ENCODE results near the gene FOXJ3.

The FOXJ3 gene

DNA sequence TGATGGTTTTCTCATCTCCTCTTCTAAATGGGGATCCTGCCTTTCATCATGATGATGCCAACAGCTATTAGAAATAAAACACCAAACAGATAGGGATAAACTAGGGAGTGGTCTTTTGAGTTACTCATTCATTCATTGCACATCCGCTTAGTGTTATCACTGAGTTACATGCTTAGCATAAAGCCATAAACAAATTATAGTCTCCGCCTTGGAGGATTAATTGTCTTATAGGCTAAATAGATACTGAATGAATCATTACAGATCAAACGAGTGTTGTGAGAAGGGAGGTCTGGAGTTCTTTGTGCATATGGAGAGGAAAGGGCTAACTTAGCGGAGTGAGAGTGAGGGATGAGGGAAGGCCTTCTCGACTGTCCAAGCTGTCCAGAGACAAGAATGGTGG is 201.6 kb downstream of the FOXJ3 start:
- Histone ChIP-seq H4K20me1 (ENCODE audit: low read depth, low read length) (no peaks in the 10 kb centered on the region), H3K9ac (ENCODE audit: low read length) (no peak overlapping the region), H3K79me2 (ENCODE audit: insufficient read depth, low read length) (no peaks in the 10 kb centered on the region), H3K4me2 (ENCODE audit: low read depth, low read length, poor library complexity, severe bottlenecking) (no peak overlapping the region), H2AFZ (ENCODE audit: low read depth, low read length, severe bottlenecking) (no peak overlapping the region), H3K27me3 (ENCODE audit: low read length) (no peaks in the 10 kb centered on the region), H3F3A (ENCODE audit: insufficient read depth) (no peaks in the 10 kb centered on the region), H3K27ac (ENCODE audit: low read depth, low read length) (no peak overlapping the region), H3K4me3 (ENCODE audit: insufficient read depth, low read length, poor library complexity, severe bottlenecking) (no peak overlapping the region), H3K9me3 (ENCODE audit: insufficient read depth, low read length) (no peaks in the 10 kb centered on the region), H3K9me2 (replicated peaks; ENCODE audit: insufficient read depth, low read length) (no peaks in the 10 kb centered on the region), H3K36me3 (ENCODE audit: low read length) (no peaks in the 10 kb centered on the region)
- TF ChIP-seq, protein P1, sequence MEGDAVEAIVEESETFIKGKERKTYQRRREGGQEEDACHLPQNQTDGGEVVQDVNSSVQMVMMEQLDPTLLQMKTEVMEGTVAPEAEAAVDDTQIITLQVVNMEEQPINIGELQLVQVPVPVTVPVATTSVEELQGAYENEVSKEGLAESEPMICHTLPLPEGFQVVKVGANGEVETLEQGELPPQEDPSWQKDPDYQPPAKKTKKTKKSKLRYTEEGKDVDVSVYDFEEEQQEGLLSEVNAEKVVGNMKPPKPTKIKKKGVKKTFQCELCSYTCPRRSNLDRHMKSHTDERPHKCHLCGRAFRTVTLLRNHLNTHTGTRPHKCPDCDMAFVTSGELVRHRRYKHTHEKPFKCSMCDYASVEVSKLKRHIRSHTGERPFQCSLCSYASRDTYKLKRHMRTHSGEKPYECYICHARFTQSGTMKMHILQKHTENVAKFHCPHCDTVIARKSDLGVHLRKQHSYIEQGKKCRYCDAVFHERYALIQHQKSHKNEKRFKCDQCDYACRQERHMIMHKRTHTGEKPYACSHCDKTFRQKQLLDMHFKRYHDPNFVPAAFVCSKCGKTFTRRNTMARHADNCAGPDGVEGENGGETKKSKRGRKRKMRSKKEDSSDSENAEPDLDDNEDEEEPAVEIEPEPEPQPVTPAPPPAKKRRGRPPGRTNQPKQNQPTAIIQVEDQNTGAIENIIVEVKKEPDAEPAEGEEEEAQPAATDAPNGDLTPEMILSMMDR (IDR thresholded peaks at IDR 0.05; ENCODE audit: insufficient read depth, low read length, poor library complexity, severe bottlenecking), result no peak
- TF ChIP-seq EZH2phosphoT487 (conservative IDR thresholded peaks at IDR 0.05; ENCODE audit: low read length), result no peak

DNA sequence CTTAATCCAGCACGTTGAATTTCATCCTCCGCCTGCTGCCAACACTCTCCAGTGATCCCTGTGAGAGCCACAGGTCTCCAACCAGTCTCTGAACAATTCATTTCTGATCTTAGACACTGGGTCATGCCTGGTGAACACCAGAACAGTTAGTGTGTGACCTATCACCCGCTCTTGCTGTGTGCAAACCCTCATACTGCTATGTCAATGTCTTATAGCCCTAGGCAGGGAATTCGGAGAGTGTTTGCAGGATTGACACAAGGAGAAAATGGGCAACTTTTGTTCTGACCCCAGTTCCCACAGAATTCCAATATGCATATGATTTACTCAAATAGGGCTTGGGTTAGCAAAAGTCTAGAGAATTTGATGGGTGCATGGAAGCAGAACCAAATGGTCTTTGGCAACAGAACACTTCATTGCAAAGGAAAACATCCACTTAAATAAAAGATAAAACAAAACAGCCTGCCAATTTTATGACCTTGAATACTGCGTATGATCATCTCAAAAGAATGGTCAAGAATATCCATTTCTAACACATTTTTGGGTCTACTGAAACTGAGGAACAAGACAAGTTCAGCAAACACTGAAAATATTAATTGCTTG is 204.9 kb downstream of the FOXJ3 start:
- H3K27me3 ChIP-seq (ENCODE audit: low read length), result no peaks in the 10 kb centered on the region
- TF ChIP-seq EZH2phosphoT487 (conservative IDR thresholded peaks at IDR 0.05; ENCODE audit: low read length), result no peak
- TF ChIP-seq, protein P1 (IDR thresholded peaks at IDR 0.05; ENCODE audit: insufficient read depth, low read length, poor library complexity, severe bottlenecking), result no peak
- H3K9me2 ChIP-seq (replicated peaks; ENCODE audit: insufficient read depth, low read length), result no peaks in the 10 kb centered on the region
- no peak overlapping the region for H3K27ac ChIP-seq (ENCODE audit: low read depth, low read length)
- no peaks in the 10 kb centered on the region for H3F3A ChIP-seq (ENCODE audit: insufficient read depth)
- H3K9me3 ChIP-seq (ENCODE audit: insufficient read depth, low read length), result no peaks in the 10 kb centered on the region
- no peaks in the 10 kb centered on the region for H3K36me3 ChIP-seq (ENCODE audit: low read length)
- H2AFZ ChIP-seq (ENCODE audit: low read depth, low read length, severe bottlenecking), result no peak overlapping the region
- no peaks in the 10 kb centered on the region for H4K20me1 ChIP-seq (ENCODE audit: low read depth, low read length)
- no peak overlapping the region for H3K4me3 ChIP-seq (ENCODE audit: insufficient read depth, low read length, poor library complexity, severe bottlenecking)
- H3K79me2 ChIP-seq (ENCODE audit: insufficient read depth, low read length), result no peaks in the 10 kb centered on the region
- no peak overlapping the region for H3K4me2 ChIP-seq (ENCODE audit: low read depth, low read length, poor library complexity, severe bottlenecking)
- no peak overlapping the region for H3K9ac ChIP-seq (ENCODE audit: low read length)

DNA sequence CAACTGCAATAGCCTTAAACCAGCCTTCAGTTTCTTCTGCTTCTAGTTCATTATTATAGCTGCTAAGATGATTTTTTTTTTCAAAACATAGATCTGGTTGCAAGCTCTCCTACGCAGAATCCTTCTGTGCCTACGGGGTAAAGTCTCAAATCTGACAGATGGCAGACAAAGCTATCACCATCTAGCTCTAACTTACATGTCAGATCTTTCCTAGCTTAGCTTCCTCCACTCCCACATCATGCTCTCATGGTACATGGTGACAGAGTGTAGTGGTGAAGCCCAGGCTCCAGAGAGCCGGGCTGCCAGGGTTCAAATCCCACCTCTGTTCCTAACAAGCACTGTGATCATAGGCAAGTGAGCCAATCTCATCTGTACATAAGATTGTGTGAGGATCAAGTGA is 206.1 kb downstream of the FOXJ3 start:
- TF ChIP-seq, protein P1 (IDR thresholded peaks at IDR 0.05; ENCODE audit: insufficient read depth, low read length, poor library complexity, severe bottlenecking), result no peak
- TF ChIP-seq EZH2phosphoT487 (conservative IDR thresholded peaks at IDR 0.05; ENCODE audit: low read length), result no peak
- H3K9me2 ChIP-seq (replicated peaks; ENCODE audit: insufficient read depth, low read length), result no peaks in the 10 kb centered on the region
- H3K9ac ChIP-seq (ENCODE audit: low read length), result no peak overlapping the region
- no peaks in the 10 kb centered on the region for H3K27me3 ChIP-seq (ENCODE audit: low read length)
- H3K4me2 ChIP-seq (ENCODE audit: low read depth, low read length, poor library complexity, severe bottlenecking), result no peak overlapping the region
- no peak overlapping the region for H2AFZ ChIP-seq (ENCODE audit: low read depth, low read length, severe bottlenecking)
- H3K79me2 ChIP-seq (ENCODE audit: insufficient read depth, low read length), result no peaks in the 10 kb centered on the region
- no peaks in the 10 kb centered on the region for H3F3A ChIP-seq (ENCODE audit: insufficient read depth)
- no peaks in the 10 kb centered on the region for H3K36me3 ChIP-seq (ENCODE audit: low read length)
- H4K20me1 ChIP-seq (ENCODE audit: low read depth, low read length), result no peaks in the 10 kb centered on the region
- H3K9me3 ChIP-seq (ENCODE audit: insufficient read depth, low read length), result no peaks in the 10 kb centered on the region
- H3K27ac ChIP-seq (ENCODE audit: low read depth, low read length), result no peak overlapping the region
- no peak overlapping the region for H3K4me3 ChIP-seq (ENCODE audit: insufficient read depth, low read length, poor library complexity, severe bottlenecking)

Data from SU-DHL-6 (cell line).